Stimulated activated naive CD4-positive, alpha-beta T cell treated with Interleukin-2 at 50 U/mL for 16 hours (primary cell): ENCODE measurements around the gene MMGT1.
"Not testable (repeated sequence)": the region's sequence is repeated elsewhere in the genome, so short reads cannot be mapped to it uniquely, and the experiment has no call there.

Experiments
- DNase-seq: peaks from one replicate; lab custom pipeline; 2025; lab: John Stamatoyannopoulos, UW

MMGT1 gene

GRCh38 chrX:135923353-135923752 lies 50.4 kb downstream of the MMGT1 start:
- DNase-seq: no peak

- not testable (repeated sequence) for DNase-seq
These were observed 53.3 kb downstream of the MMGT1 start for GRCh38 chrX:135920516-135920915.

GRCh38 chrX:135914404-135914803 lies 59.4 kb downstream of the MMGT1 start:
- DNase-seq: no peak
